Stomach (tissue), 9 donors: ENCODE results near the gene NT5DC4. TPM values are rescaled to one million over a fixed set of nuclear protein-coding genes. Genes with fewer than 3 reads are reported as not detected.

Source experiments
- DNase-seq, 2 donors: peaks; one replicate each; pipeline versions ENCODE4 v3.0.0 to v3.0.0-alpha.2; 2013 to 2019
- H3K27ac ChIP-seq, 5 donors: fragments of 200-600 bp in 4 of 5; sonication (generic) in 4 of 5; one replicate each; pipeline ENCODE4 v1.5.1; 2013 to 2019; ENCODE audit warnings: mild to moderate bottlenecking in 1 of 5, moderate library complexity in 1 of 5
- H3K27me3 ChIP-seq, 3 donors: fragments of 200-600 bp; sonication (generic); one replicate each; pipeline ENCODE4 v1.5.1; 2017 to 2019; ENCODE audit warnings: mixed run types in 1 of 3
- H3K36me3 ChIP-seq, 4 donors: fragments of 200-600 bp; sonication (generic); 1 replicate in 3 of 4; 2 replicates in 1 of 4; pipeline ENCODE4 v1.5.1; 2016 to 2019
- H3K4me1 ChIP-seq, 4 donors: fragments of 200-600 bp; sonication (generic); one replicate each; pipeline ENCODE4 v1.5.1; 2016 to 2019
- H3K4me3 ChIP-seq, 4 donors: fragments of 200-600 bp; sonication (generic) in 3 of 4; one replicate each; pipeline ENCODE4 v1.5.1; 2016 to 2019; ENCODE audit warnings: mild to moderate bottlenecking in 1 of 4
- H3K9me3 ChIP-seq, 4 donors: fragments of 200-600 bp; sonication (generic); one replicate each; pipeline ENCODE4 v1.5.1; 2016 to 2019
- EP300 ChIP-seq: sonication (generic); formaldehyde crosslinking; IDR thresholded peaks from one replicate; pipeline ENCODE4 v1.6.1; 2017; ENCODE audit warnings: antibody characterized with exemption
- POLR2A ChIP-seq, 4 donors: fragments of 450-650 bp; IDR thresholded peaks; one replicate each; pipeline ENCODE4 v1.6.1; 2016; ENCODE audit warnings: antibody characterized with exemption in 4 of 4, control low read depth in 2 of 4, mild to moderate bottlenecking in 1 of 4, moderate library complexity in 1 of 4
- POLR2AphosphoS5 ChIP-seq, 3 donors: sonication (generic); formaldehyde crosslinking; IDR thresholded peaks; one replicate each; pipeline ENCODE4 v1.6.1; 2016; ENCODE audit warnings: antibody characterized with exemption in 3 of 3
- WGBS, 5 donors: extraction: QIAGEN DNeasy Blood & Tissue Kit in 3 of 5; methylation state at CpG; one replicate each; pipeline versions ENCODE4 v1.1.5 to v1.1.7; 2013 to 2018; 5-methylcytosine and 5-hydroxymethylcytosine counted together
- intact Hi-C: fragments of 100-400 bp; cut with DNase I; formaldehyde crosslinking; loops from one replicate; pipeline ENCODE4 v1.15.1; 2023; ENCODE audit warnings: low total_unique reads
- polyA plus RNA-seq, 3 donors: library from polyadenylated mRNA; stranded (reverse); fragments of 200-250 nt; gene quantifications; one replicate each; pipeline ENCODE4 v1.2.3, GENCODE V29; 2013
- total RNA-seq, 5 donors: library from RNA; depleted of rRNA; stranded (reverse); fragments of >200 nt; gene quantifications; one replicate each; pipeline versions ENCODE4 v1.1.0 to v1.2.3, GENCODE V29; 2014 to 2016
- TF ChIP-seq, protein P1 (sequence below), 7 experiments: fragments of 450-650 bp in 4 of 7; fragments of 200-600 bp in 3 of 7; sonication (generic) in 3 of 7; IDR thresholded peaks; one replicate each; pipeline ENCODE4 v1.5.1; 2016 to 2019; ENCODE audit warnings: antibody characterized with exemption in 7 of 7, control low read depth in 2 of 7, mild to moderate bottlenecking in 1 of 7
- donor health status: healthy with polysubstance abuse.
- donor health status: Bipolar disorder and iron deficiency.
- donor health status: healthy.

Gene NT5DC4
- total and polyA plus RNA-seq, 8 donors: not detected

DNA sequence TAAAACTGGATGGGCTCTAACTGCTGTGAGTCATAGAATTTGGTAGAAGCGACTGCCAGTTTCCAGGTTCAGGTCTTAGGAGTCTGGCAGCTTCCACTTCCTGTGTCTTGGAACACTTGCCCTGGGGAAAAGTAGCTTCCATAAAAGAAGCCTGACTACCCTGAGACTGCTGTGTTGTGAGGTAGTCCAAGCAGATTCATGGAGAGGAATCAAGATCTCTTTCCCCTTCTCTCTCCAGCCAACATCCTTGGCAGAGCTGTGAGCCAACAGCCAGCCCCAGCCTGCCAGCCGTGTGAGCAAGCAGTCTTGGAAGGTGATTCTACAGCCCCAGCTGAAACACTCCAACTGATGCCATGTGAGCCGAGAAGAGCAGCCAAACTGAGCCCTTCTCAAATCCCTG lies 41.3 kb upstream of the NT5DC4 start:
- Histone ChIP-seq H3K4me3 (no peak overlapping the region), H3K27me3 (no peaks in the 10 kb centered on the region), H3K27ac (no peak overlapping the region), H3K4me1 (peaks cover 0 to 12% (median 2%) of the 10 kb centered on the region in 4 donors), H3K36me3 (no peaks in the 10 kb centered on the region), H3K9me3 (no peaks in the 10 kb centered on the region)
- DNase-seq: no peak
- intact Hi-C loops: no loop called here
- 30 to 54% (median 51%) methylated on average over 3 of the region's 3 CpGs for WGBS, 5 donors
- TF ChIP-seq EP300 (no peak), POLR2A (IDR thresholded peaks at IDR 0.05) (no peak), POLR2AphosphoS5 (IDR thresholded peaks at IDR 0.05) (no peak)
- TF ChIP-seq, protein P1, sequence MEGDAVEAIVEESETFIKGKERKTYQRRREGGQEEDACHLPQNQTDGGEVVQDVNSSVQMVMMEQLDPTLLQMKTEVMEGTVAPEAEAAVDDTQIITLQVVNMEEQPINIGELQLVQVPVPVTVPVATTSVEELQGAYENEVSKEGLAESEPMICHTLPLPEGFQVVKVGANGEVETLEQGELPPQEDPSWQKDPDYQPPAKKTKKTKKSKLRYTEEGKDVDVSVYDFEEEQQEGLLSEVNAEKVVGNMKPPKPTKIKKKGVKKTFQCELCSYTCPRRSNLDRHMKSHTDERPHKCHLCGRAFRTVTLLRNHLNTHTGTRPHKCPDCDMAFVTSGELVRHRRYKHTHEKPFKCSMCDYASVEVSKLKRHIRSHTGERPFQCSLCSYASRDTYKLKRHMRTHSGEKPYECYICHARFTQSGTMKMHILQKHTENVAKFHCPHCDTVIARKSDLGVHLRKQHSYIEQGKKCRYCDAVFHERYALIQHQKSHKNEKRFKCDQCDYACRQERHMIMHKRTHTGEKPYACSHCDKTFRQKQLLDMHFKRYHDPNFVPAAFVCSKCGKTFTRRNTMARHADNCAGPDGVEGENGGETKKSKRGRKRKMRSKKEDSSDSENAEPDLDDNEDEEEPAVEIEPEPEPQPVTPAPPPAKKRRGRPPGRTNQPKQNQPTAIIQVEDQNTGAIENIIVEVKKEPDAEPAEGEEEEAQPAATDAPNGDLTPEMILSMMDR (IDR thresholded peaks at IDR 0.05): no peak

DNA sequence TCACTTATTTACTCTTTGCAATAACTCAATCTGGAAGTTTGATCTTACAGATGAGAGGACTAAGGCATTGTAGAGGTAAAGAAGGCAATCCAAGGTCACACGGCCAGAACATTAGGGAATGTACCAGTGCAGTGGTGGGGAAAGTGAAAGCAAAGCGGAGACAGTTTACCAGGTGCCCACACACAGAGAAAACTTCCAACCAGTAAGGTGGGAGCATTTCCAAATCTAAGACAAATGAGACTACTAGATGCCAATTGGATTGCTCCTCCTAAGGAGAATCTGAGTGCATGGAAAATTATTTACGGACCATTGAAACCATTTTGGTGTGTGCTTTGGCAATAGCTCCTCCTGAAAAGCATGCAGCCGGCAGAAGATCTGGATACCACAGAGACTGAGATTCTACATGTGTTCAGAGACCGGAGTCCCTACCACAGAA lies 40.1 kb upstream of the NT5DC4 start:
- no peak for TF ChIP-seq POLR2A (IDR thresholded peaks at IDR 0.05)
- peak in 1 of 3 donors; percentile 11 for TF ChIP-seq POLR2AphosphoS5 (IDR thresholded peaks at IDR 0.05)
- no peaks in the 10 kb centered on the region for H3K27me3 ChIP-seq
- no peak overlapping the region for H3K27ac ChIP-seq
- H3K4me3 ChIP-seq: no peak overlapping the region
- H3K9me3 ChIP-seq: no peaks in the 10 kb centered on the region
- intact Hi-C loops: loop anchor here (5.0 kb wide), 1 partner anchor 48 kb away; no protein-coding TSS in a partner anchor
- DNase-seq: no peak
- no peaks in the 10 kb centered on the region for H3K36me3 ChIP-seq
- peaks cover 0 to 4% (median 2%) of the 10 kb centered on the region in 4 donors for H3K4me1 ChIP-seq
- WGBS, 5 donors: 56 to 70% (median 63%) methylated on average over 5 of the region's 5 CpGs

DNA sequence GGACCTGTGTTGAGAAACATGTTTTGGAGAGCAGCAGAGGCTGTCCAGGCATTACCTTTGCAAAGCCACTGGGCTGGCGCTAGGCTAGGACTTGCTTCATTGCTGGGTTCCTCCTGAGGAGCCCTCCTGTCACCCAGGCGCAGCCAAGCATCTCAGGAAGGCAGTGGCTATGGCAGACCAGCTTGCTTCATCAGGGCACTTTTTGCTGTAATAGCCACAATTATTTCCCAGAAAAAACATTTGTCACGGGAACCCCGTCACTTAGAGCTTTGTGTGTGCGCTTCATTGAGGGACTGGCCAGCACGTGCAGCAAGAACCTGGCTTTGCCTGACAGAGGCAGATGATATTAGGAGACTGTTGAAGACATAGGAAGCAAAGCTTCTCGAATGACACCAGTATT lies 38.7 kb upstream of the NT5DC4 start:
- DNase-seq: no peak
- H3K27ac ChIP-seq: no peak overlapping the region
- no peak for TF ChIP-seq POLR2AphosphoS5 (IDR thresholded peaks at IDR 0.05)
- TF ChIP-seq EP300: no peak
- no peak for TF ChIP-seq POLR2A (IDR thresholded peaks at IDR 0.05)
- TF ChIP-seq, protein P1 (IDR thresholded peaks at IDR 0.05): no peak
- no peaks in the 10 kb centered on the region for H3K36me3 ChIP-seq
- H3K4me3 ChIP-seq: no peak overlapping the region
- 82 to 92% (median 87%) methylated on average over 7 of the region's 7 CpGs for WGBS, 5 donors
- H3K27me3 ChIP-seq: no peaks in the 10 kb centered on the region
- peaks cover 0 to 4% (median 2%) of the 10 kb centered on the region in 4 donors for H3K4me1 ChIP-seq
- no peaks in the 10 kb centered on the region for H3K9me3 ChIP-seq
- intact Hi-C loops: loop anchor here (5.0 kb wide), 1 partner anchor 50 kb away; no protein-coding TSS in a partner anchor

DNA sequence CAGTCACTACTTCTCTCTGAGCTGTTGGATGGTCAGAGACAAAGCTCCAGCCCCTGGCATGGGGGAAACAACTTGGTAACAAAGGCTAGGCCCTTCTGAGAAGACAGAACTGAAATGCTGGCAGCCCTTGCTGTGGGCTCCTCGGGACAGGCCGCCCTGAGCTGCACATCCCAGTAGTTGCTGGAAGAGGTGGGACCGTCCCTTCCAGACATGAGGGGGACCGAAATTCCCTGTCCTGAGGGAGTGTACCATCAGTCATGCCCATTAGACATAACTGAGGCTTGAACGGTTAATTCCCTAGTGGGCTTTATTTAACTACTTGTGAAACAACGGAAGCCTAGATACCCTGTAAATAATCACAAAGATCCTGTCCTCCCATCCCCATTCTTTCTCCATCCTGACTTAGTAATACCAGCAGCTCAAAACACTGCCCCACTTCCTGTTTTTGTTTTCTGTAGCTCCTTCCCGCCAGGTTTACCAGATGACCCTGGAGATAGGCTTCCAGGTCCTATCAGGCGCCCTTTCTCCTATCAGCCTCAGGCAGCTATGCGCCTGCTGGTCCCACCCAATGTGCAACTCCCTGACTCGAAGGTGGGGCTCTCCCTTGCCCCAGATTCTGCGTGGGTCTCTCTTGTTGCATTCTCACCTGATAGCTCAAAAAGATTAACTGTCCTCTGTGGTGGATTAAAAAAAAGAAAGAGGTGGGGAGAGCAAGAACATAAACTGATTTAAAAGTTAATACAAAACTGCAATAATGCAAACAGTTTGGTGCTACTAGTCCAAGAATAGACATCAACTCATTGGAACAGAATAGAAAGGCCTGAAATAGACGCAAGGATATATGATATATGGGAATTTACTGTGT lies 37.0 kb upstream of the NT5DC4 start:
- peaks cover 0 to 4% (median 2%) of the 10 kb centered on the region in 4 donors for H3K4me1 ChIP-seq
- H3K4me3 ChIP-seq: no peak overlapping the region
- DNase-seq: peak in 1 of 2 donors; percentile 33
- H3K9me3 ChIP-seq: no peaks in the 10 kb centered on the region
- intact Hi-C loops: loop anchor here (5.0 kb wide), 1 partner anchor 51 kb away; no protein-coding TSS in a partner anchor
- TF ChIP-seq EP300 (no peak), POLR2A (IDR thresholded peaks at IDR 0.05) (no peak), POLR2AphosphoS5 (IDR thresholded peaks at IDR 0.05) (no peak)
- TF ChIP-seq, protein P1 (IDR thresholded peaks at IDR 0.05): no peak
- no peaks in the 10 kb centered on the region for H3K36me3 ChIP-seq
- H3K27me3 ChIP-seq: no peaks in the 10 kb centered on the region
- H3K27ac ChIP-seq: no peak overlapping the region
- 57 to 77% (median 68%) methylated on average over 12 of the region's 12 CpGs for WGBS, 5 donors
